Measurements from ENCODE around the gene PRR16. TPM values are rescaled to one million over a fixed set of nuclear protein-coding genes. Genes with fewer than 3 reads are reported as not detected.

Gene PRR16
- total RNA-seq, 6 experiments from 2014 or later: 53.5 to 74.0 (median 61.2) TPM

GRCh38 chr5:120512791-120513650 lies 48.9 kb downstream of the PRR16 start:
- H3K4me3 Mint-ChIP-seq: no peak overlapping the region
- no peak overlapping the region for H3K27ac Mint-ChIP-seq
- no peak for TF ChIP-seq CTCF (IDR thresholded peaks at IDR 0.05)
- H3K9me3 Mint-ChIP-seq: no peaks in the 10 kb centered on the region
- no peak for DNase-seq
- peaks cover 1% of the 10 kb centered on the region for H3K27me3 Mint-ChIP-seq (ENCODE audit: insufficient read depth)
- peaks cover 76% of the 10 kb centered on the region for H3K4me1 Mint-ChIP-seq (ENCODE audit: low read depth)
- H3K36me3 Mint-ChIP-seq (ENCODE audit: low read depth): peaks cover 9% of the 10 kb centered on the region; the same call in 1 of the 2 replicates

- TF ChIP-seq CTCF (IDR thresholded peaks at IDR 0.05): no peak
- no peak overlapping the region for H3K4me3 Mint-ChIP-seq
- H3K27me3 Mint-ChIP-seq (ENCODE audit: insufficient read depth): peaks cover 1% of the 10 kb centered on the region; the same call in 1 of the 2 replicates
- peaks cover 52% of the 10 kb centered on the region for H3K4me1 Mint-ChIP-seq (ENCODE audit: low read depth)
- H3K36me3 Mint-ChIP-seq (ENCODE audit: low read depth): peaks cover 20% of the 10 kb centered on the region
- peak; percentile 26 for DNase-seq
- H3K9me3 Mint-ChIP-seq: no peaks in the 10 kb centered on the region
- H3K27ac Mint-ChIP-seq: peak overlapping the region; percentile 18; the same call in 1 of the 2 replicates
These were observed 52.7 kb downstream of the PRR16 start for GRCh38 chr5:120516805-120517204.

DNA sequence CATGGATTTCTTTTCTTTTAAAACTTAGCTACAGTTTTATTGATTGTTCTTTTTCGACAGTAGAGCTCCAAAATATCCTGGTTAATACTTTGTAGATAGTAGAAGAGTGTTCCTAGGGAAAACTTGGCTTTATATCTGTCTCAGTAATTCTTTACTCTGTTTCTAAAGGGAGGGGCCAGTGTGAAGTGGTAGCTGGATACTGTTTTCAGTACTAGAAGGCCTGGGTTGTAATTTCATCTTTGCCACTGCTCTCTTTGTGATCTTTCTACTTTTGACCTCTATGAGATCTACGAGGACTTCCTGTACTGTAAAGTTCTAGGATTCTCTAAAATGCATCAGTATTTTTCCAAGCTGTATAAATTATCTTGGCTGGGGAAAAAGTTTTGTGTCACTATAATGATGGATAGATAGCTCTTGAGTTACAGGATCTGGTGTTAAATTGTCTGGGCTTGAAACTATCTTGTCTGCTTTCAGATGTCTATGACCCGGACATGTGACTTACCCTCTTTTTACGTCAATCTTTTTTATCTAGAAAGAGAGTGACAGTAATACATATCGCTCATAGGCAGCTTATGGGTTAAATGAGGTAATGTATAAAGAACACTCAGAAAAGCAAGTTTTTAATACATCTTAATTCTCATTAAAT lies 53.6 kb downstream of the PRR16 start:
- peaks cover 1% of the 10 kb centered on the region; the same call in 1 of the 2 replicates for H3K27me3 Mint-ChIP-seq (ENCODE audit: insufficient read depth)
- H3K9me3 Mint-ChIP-seq: no peaks in the 10 kb centered on the region
- H3K4me3 Mint-ChIP-seq: no peak overlapping the region
- H3K27ac Mint-ChIP-seq: no peak overlapping the region
- H3K4me1 Mint-ChIP-seq (ENCODE audit: low read depth): peaks cover 43% of the 10 kb centered on the region
- H3K36me3 Mint-ChIP-seq (ENCODE audit: low read depth): peaks cover 22% of the 10 kb centered on the region
- TF ChIP-seq CTCF (IDR thresholded peaks at IDR 0.05): no peak
- DNase-seq: no peak

DNA sequence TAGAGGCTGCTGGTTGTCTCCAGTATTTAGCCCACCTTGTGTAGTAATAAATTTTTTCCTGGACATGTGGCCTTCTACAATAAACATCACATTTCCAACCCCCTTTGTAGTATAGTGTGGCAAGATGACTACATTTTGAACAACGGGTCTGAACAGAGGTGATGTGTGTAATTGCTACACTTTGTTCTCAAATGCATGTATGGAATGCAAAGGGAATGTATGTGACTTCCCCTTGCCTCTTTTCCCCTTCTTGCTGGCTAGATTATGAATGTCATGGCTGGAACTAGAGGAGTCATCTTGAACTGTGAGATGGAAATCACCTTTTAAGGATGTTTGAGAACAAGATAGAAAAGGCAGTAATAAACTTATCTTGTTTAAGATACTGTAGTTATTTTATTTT lies 54.5 kb downstream of the PRR16 start:
- Mint-ChIP-seq H3K27ac (no peak overlapping the region), H3K4me3 (no peak overlapping the region), H3K36me3 (ENCODE audit: low read depth) (peaks cover 22% of the 10 kb centered on the region), H3K27me3 (ENCODE audit: insufficient read depth) (no peaks in the 10 kb centered on the region; the same call in 1 of the 2 replicates), H3K9me3 (no peaks in the 10 kb centered on the region), H3K4me1 (ENCODE audit: low read depth) (peaks cover 43% of the 10 kb centered on the region)
- TF ChIP-seq CTCF (IDR thresholded peaks at IDR 0.05): no peak
- no peak for DNase-seq

DNA sequence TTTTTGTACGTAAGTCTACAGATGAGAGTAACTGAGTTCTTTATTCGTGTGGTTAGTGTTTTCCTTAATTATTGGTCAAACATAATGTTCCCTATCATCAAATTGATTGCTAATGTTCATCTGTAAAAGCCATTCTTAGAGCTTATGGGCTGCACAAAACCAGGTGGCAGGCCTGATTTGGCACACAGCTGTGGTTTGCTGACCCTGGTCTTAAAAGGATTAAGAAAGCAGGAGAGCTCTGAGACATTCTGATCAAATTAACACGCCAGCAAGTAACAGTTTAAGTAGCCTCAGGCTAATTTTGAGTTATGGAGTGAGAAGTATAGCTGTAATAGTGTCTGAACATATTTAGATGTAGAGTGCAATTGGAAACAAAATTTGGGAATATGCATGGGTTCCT lies 63.2 kb downstream of the PRR16 start:
- H3K27ac Mint-ChIP-seq: no peak overlapping the region; the same call in 1 of the 2 replicates
- H3K36me3 Mint-ChIP-seq (ENCODE audit: low read depth): peaks cover 21% of the 10 kb centered on the region; the same call in 1 of the 2 replicates
- no peak for TF ChIP-seq CTCF (IDR thresholded peaks at IDR 0.05)

More for the DNA sequence above, 63.2 kb downstream of the PRR16 start:
- no peaks in the 10 kb centered on the region for H3K27me3 Mint-ChIP-seq (ENCODE audit: insufficient read depth)
- H3K4me3 Mint-ChIP-seq: no peak overlapping the region
- no peak for DNase-seq
- no peaks in the 10 kb centered on the region for H3K9me3 Mint-ChIP-seq
- H3K4me1 Mint-ChIP-seq (ENCODE audit: low read depth): peaks cover 59% of the 10 kb centered on the region

Measured in HFFc6 (cell line).